Measurements from ENCODE around the gene ZNF580. TPM values are rescaled to one million over a fixed set of nuclear protein-coding genes. Genes with fewer than 3 reads are reported as not detected.

The ZNF580 gene
- total and polyA plus RNA-seq, 9 of the 15 experiments (the other 6 are each of a cell fraction or from before 2014, with no cell fraction given), result 2.3 to 47.4 (median 6.0) TPM

GRCh38 chr19:55680339-55681130 is 39.7 kb downstream of the ZNF580 start:
- H3K9me1 ChIP-seq (ENCODE audit: control insufficient read depth, insufficient read depth, low read length), result peaks cover 6% of the 10 kb centered on the region
- no peak overlapping the region for H3K4me2 ChIP-seq (ENCODE audit: insufficient read depth, low read length)
- H3K4me1 ChIP-seq (replicated peaks in 1 of 2; ENCODE audit: control insufficient read depth in 2 of 2, insufficient read depth in 2 of 2, low read length in 2 of 2), result peaks cover 22 to 51% of the 10 kb centered on the region in 2 experiments
- 94% methylated on average over 18 of the region's 20 CpGs for WGBS (ENCODE audit: insufficient coverage, low coverage, missing lambda C conversion rate)
- DNase-seq (ENCODE audit: extremely low read depth in 1 of 4, low spot score in 3 of 4), result no peak
- H3K27ac ChIP-seq (ENCODE audit: extremely low read depth, low read depth, low read length), result no peak overlapping the region
- TF ChIP-seq POLR2G (IDR thresholded peaks at IDR 0.05; ENCODE audit: low read depth, low read length) (peak; percentile 23; the same call in 1 of the 2 replicates), ZNF561 (CRISPR knock-in tag; conservative IDR thresholded peaks at IDR 0.05) (no peak), RBFOX2 (IDR thresholded peaks at IDR 0.05; ENCODE audit: low read depth, low read length) (peak; percentile 53)
- H4K20me1 ChIP-seq (replicated peaks; ENCODE audit: control insufficient read depth, insufficient read depth, low read length), result peaks cover 36% of the 10 kb centered on the region
- no peak for FAIRE-seq
- ATAC-seq, result no peak
- intact Hi-C loops (cut with micrococcal nuclease) (no loop called here), in situ Hi-C loops (cut with MboI) (no loop called here)
- H2AFZ ChIP-seq (ENCODE audit: low read depth, low read length), result no peak overlapping the region
- no peaks in the 10 kb centered on the region for H3K27me3 ChIP-seq (ENCODE audit: control insufficient read depth in 2 of 2, insufficient read depth in 2 of 2, low read length in 2 of 2)
- peaks cover 84% of the 10 kb centered on the region for H3K79me2 ChIP-seq (ENCODE audit: control insufficient read depth, insufficient read depth, low read length)
- BruUV-seq (replicated peaks), result no TSS peak
- no peaks in the 10 kb centered on the region for H3K9me3 ChIP-seq (replicated peaks; ENCODE audit: control insufficient read depth, insufficient read depth, low read depth, low read length)
- ChIA-PET POLR2A (interaction anchor here (0.6 to 2.4 kb wide), 3 partner anchors 9 to 296 kb away, joined by 3 to 7 read pairs (median 5); partner anchors contain the start of gene TMEM238), CTCF (ENCODE audit: low intra/inter-chr PET ratio) (no interaction called here)
- no peak overlapping the region for H3K4me3 ChIP-seq
- H3K9ac ChIP-seq (ENCODE audit: insufficient read depth in 1 of 2, low read depth in 2 of 2, low read length in 2 of 2), result peak overlapping the region in 1 of 2 experiments; percentile 55; a peak in 1 of 4 replicates
- H3K36me3 ChIP-seq (ENCODE audit: control insufficient read depth, insufficient read depth, low read length), result peaks cover 89% of the 10 kb centered on the region; the same call in 2 of the 3 replicates
